NCI-H226 (cell line): ENCODE data around the gene EPB41L1.

ENCODE experiments used
- DNase-seq: peaks from one replicate; pipeline ENCODE4 v3.0.0-alpha.2; 2015

The EPB41L1 gene

DNA sequence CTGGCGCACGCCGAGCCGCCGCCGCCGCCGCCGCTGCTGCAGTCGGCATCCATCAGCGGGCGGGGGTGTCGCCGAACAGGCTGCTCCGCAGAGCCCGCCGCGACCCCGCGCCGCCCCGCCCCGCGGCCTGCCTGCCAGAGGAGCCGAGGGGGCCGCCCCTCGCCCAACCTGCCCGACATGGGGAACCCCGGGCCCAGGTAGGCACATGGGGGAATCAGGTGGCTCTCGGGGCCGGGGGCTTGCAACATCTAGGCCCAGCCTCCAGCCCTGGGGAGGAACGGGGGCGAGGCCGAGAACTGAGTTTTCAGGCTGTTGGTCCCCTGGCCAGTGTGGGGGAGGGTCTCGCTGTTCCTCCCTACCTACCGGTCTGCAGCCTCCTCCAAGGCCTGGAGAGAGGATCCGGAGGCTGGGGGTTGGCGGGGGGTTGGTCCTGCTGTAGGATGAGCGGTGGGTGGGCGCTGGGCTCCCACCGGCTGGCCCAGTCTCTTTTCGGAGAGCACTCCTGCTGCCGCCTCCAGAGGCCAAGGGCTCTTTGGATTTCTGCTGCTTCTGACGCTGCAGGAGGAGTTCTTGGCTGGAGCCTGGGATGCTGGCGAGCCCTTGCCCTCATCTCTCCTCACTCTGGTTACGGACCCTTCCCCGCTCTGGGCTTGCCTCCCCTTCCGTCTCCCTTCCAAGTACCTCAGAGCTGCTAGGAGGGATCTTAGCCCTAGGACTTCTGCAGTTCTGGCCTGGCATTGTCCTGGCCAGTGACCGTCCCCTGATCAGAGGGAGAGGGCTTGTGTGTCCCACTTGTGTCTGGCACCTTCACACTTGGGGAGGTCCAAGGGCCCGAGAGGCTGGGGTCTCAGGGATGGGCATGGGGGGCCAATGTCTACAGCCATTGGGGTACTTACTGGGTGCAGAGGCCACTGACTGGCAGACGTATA, at the start of gene EPB41L1:
EPB41L1 (plus strand) TSS at position 41 of the 929 bp plus-strand sequence. CDS start 19,038 bp downstream, outside the sequence.
- DNase-seq = no peak

DNA sequence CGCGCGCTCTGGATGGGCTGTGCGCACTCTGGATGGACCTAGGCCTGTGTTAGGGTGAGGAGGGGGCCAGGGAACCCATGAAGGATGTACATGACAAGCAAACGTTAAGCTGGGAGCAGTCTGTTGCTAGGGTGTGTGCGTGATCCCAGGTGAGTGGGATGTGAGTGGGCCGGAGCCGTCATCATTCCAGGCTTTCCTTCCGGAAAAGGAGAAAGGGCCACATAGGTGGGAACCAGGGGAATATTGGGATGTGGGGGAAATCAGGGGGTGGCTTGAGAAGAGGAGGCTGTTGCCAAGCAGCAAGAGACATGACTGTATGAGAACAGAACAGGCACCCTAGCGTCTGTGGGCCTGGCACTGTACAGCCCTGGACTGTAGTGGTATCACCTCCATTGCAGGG, 49.7 kb upstream of the EPB41L1 start:
- DNase-seq = no peak

DNA sequence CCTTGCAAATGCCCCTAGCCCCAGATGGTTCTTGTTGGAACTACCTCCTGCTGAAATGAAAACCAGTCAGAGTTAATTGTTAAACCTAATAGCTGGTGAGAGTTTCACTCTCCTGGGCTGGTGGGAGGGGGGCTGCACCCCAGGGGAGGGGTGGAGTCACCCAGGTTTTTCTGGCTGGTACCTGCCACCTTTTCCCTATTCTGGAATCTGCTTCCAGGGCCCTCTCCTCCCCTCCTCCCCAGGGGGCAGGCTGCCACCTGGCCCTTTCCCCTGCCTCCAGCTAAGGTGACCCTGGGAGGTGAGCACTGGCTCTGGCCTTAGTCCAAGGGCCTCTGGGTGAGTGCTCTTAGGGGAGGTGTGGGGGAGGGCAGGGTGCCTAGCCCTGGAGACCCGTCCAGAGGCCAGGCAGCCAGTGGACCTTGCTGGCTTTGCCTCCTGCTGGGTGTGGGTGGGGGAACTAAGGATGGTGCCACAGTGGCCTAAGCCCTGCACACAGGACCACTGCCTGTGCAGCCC, 48.8 kb upstream of the EPB41L1 start:
- no peak for DNase-seq

DNA sequence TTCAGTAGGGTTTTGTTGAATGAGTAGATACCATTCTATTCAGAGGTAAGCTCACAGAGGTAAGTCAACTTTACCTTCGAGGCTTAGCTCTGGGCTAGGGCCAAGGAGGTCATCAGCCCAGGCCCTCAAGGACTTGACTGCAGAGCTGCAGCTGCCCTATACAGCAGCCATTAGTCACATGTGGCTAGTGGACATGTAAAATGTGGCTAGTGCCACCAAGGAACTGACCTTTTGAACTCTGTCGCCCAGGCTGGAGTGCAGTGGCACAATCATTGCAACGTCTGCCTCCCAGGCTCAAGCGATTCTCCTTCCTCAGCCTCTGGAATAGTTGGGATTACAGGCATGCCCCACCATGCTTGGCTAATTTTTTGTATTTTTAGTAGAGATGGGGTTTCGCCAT, 47.9 kb upstream of the EPB41L1 start:
- DNase-seq = no peak

DNA sequence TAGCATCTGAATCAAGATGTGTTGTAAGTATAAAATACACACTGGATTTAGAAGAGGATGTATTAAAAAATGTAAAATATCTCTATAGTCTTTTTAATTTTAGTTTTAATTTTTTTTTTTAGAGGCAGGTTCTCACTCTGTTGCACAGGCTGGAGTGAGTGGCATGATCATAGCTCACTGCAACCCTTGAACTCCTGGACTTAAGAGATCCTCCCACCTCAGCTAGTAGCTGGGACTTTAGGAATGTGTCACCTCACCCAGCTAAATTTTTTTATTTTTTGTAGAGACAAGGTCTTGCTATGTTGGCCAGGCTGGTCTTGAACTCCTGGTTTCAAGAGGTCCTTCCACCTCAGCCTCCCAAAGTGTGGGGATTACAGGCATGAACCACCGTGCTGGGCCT, 46.7 kb upstream of the EPB41L1 start:
- DNase-seq = no peak

DNA sequence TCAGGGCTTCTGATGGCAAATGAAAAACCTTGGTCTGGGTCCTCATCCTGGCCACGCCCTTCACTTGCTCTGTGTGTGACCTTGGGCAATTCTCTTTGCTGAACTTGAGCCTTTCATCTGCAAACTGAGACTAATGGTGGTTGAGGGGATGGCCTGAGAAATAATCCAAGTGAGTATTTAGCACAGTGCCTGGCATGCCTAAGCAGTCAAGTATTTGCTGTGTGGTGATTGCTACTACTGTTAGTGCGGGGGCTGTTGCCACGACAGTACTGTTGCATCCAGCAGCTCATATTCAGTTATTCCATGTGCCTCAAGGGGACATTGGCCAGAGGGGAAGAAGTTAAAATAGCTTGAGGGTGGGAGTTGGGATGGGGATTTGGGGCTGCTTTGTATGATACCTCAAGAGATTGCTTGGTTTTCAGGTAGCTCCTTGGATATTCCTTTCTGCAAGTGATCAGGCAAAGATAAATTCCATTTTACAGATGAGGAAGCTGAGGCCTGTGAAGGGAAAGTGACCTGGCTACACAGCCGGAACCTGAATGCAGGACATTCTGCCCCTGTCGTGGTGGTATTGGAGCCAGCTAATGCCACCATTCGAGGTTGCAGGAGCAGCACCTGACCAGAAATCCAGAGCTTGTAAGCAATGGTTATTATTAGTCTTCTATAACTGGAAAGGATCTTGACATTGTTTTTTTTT, 45.1 kb upstream of the EPB41L1 start:
- DNase-seq = no peak

DNA sequence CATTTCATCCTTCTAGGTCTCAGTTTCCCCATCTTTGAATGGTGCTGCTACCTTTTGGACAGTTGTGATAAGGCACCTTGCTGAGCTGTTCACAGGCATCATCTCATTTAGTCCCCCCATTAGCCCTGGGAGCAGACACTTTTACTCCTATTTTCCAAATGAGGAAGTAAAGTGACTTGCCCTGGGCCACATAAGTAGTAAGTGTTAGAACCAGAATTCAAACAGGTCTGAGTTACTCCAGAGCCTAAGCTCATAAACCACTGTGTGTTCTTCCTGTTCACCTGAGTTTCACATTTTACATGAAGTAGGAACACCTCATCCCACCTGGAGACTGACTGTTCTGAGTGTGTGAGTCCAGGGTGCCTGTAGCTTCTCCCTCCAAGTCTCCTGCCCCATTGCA, 43.5 kb upstream of the EPB41L1 start:
- DNase-seq = no peak

DNA sequence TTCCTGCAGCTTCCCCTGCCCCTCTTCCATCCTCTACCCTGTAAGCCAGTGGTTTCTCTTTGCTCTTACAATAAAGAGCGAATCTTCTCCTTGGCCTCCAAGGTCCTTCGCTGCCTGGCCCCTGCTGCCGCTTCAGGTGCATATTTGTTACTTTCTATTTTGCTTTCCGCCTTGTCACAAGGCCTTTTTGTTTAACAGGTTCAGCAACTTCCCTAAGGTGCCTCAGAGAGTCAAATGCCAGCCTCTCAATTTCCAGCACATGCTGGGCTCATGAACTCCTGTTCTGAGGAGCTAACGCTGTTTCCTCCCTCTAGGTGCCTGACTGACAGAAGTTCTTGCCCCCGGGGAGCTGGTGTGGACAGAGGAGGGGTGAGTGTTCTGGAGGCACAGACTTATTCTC, 42.4 kb upstream of the EPB41L1 start:
- DNase-seq = no peak

DNA sequence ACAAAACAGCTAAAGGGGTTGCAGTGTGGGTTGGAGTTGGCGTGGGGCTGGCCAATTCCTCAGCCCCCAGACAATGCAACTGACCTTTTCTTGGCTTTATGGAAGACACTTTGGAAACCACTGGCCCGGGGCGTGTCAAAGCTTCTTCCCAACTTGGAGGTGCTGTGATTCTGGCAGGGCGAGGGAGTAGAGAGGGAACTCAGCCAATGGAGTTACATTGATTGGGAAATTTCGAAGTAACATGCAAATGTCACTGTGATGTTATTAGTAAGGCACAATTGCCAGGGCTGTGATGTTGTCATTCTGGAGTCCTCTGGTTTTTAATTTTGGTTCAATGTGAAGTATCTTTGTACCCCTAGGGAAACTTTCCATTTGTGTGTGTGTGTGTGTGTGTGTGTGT, 41.5 kb upstream of the EPB41L1 start:
- no peak for DNase-seq

DNA sequence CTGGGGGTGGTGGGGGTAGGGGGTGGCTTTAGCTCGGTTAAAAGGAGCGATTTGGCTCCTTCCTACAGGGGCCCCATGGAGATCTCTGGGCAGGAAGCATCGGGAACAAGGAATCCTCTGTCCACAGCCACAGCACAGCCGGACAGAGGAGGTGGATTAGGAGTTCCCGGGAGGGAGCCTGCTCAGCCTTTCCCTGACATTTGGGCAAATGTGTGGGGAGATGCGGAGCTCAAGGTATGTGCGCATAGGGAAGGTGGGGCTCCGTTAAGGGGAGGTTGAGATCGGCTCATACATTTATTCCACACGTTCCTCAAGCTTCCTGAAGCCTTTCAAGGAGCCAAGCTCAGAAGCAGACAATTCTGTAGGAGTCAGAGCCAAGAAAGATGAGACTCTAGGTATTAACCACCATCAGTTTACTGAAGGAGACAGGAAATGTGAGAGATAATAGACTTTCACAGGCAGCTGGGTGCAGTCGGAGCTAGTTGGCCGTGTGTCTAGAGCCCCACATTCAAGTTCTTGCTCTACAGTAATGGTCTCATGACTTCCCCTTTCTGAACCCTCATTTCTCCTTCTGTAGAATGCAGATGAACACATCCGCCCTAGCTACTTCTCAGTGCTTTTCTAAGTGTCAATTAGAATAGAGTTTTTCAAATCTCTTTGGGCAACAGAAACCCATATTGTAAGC, 40.8 kb upstream of the EPB41L1 start:
- no peak for DNase-seq

DNA sequence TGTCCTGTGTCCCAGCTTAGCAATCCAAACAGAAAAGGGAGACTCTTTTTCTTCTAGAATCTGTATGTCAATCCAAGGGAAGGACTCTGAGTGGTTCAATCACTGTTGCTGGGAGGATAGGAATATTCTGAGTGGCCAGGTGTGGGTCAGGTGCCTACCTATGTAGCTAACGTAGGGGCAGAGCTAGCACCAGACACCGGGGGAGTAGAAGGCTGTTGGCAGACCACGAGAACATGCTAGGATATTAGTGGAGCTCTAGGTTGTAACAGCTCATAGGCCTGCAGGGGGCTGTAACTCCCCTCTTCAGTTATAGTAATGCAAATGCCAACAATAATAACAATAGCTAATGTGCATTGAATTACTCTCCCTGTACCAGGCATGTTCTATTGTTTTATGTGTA, 39.8 kb upstream of the EPB41L1 start:
- DNase-seq = no peak

DNA sequence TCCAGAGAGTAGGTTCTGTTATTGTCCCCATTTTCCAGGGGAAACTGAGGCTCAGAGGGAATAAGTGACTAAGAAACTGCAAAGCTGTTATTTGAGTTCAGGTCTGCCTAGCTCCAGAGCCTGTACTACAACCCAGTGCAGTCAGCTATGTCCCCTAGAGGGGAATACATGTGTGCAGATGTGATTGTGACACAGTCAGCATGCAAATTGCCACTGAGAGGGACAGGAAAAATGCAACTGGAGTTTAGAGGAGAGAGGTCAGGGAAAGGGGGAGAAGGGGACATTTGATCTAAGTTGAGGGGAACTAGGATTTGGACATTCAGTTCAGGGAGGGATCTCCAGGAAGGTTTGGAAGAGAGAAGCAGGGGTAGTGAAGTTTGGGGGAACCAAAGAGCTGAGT, 38.6 kb upstream of the EPB41L1 start:
- no peak for DNase-seq

DNA sequence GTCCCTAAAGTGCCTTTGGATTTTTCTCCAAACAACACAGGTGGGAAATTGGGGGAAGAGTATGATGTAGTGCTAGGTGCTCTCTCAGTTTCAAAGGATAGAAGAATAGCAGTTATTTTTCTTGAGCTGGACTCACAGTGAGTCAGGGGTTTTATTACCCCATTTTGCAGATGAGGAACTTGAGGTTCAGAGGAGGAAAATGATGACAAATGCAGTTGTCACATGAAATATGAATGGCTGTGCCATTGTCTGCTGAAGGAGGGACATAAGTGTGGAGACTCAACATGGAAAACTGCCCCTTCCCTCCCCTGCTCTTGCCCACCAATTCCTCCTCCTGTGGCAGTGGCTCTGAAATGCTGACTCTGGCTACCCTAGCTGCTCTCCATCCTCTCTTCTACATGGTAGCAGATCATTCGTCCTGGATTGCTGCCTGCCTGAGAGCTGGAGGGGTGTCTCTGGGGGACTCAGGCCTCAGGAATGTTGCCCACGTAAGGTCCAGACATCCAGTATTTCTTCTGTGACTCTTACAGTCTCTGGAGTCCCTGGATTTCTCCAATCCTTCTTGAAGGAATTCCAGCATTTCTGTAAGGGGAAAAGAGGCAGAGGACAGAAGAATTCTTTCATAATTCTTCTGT, 37.6 kb upstream of the EPB41L1 start:
- DNase-seq = peak; percentile 76

DNA sequence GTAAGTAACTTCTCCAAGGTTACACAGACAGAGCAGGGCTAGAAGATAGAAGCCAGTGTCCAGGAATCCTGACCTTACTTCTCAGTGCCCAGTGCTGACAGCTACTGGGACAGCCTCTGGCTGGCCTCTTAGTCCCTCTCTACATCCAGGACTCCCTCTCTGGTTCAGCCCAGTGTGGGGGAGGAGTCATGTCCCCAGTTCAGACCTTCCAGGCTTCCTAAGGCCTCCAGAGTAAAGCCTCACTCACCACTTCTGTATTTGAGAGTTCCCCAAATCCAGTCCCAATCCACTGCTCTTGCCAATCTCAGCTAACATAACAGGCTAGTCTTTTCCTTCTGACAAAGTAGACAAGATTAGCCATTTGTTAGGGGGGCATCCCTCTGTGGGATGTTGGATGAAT, 36.9 kb upstream of the EPB41L1 start:
- no peak for DNase-seq

DNA sequence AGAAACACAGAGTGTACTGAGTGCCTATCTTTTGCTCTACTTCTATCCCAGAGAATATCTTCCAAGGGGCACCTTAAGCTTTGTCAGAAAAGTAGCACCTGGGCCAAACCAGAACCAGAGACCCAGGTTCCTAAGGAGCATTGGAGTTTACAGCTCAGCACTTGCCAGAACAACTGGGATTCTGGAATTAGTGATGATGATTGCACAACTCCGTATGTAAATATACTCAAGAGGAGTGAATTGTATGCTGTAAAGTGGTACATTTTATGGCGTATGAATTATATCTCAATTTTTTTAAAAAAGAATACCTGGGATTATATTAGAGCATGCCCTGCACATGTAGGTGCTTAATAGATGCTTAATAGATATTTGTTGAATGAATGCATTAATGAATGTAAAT, 36.2 kb upstream of the EPB41L1 start:
- DNase-seq = no peak

DNA sequence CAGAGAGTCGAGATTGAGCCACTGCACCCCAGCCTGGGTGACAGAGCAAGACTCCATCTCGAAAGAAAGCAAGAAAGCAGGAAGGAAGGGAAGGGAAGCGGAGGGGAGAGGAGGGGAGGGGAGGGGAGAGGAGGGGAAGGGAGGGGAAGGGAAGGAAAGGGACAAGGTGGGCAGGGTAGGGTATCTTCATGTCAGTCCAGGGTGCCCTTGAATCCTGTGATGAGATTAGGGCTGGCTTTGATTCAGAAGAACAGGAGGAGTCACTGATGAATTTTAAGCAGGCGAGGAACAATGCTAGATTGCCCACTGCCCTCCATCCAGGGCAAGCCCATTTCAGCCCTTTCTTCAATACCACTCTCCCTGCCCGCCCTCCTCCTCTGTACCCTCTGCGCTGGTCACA, 35.0 kb upstream of the EPB41L1 start:
- DNase-seq = no peak

DNA sequence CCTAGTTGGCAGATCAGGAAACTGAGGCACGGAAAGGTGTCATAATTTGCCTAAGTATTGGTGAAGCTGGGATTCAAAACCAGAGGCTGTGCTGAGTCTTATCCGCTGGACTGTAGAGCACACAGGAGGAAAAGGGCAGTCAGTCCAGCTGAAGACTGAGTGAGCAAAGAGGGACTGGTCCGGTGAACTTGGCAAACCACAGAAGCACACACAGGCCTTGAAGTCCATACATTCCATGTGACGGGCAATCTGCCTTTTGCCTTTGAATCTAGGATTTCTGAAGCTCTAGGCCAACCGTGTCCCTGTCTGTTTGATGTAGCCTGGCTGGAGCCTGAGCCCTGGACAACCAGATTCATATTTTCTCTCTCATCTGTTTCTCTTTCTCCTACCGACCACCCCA, 34.3 kb upstream of the EPB41L1 start:
- no peak for DNase-seq

DNA sequence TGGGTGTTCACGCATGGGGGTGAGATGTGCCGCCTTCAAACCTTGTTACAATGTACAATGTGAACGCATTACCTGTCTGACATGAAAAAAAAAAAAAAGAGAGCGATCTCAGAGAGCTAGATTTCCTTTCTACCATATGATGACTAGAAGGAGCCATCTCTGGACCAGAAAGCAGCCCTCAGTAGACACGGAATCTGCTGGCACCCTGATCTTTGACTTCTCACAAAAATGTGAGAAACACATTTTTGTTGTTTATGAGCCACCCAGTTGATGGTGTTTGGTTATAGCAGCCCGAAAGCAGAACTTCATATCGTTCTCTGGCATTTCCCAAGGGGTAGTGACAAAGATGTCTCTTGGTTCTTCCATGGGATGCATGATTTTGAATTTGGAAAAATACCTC, 33.5 kb upstream of the EPB41L1 start:
- DNase-seq = no peak

DNA sequence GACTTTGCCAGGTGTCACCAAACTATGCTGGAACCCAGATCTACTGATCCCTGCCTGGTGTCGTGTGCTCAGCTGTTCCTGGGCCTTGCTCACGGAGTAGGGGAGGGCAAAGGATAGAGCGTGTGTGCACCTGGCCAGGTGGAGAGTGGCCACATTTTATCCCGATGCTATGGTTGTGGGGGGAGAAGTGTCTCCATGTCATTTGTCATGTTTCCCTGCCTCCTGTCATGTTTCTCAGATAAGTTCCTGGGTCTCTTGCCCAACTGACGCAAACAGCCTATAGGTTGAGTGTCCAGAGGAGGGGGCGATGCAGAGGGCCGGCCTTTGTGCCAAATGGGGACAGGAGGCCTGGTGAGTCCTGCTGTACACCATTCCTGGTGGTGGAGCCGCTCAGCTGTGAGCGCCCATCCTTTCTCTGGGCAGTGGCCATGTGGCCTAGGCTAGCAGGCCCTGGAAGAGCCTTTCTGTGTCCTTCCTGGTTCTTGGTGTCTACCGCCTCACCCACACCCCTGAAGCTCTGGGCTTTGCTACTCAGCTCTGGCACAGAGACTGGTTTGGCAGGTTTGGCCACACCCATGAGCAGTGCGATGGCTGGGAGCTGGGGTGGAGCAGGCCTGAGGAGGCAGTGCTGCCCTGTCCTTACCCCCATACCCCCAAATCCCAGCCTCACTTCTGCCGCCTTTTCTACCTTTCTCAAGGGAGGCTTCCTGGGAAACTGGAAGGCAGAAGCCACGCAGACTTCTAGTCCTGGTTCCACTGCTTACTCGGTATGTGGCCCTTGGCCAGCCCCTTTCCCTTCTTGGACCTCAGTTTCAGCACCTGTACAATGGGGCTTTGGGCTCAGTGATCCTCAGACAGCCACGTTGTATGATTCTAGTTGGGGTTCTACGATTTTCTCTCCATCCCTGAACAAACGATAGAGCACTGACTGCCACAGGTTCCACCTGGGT, 32.3 kb upstream of the EPB41L1 start:
- no peak for DNase-seq

DNA sequence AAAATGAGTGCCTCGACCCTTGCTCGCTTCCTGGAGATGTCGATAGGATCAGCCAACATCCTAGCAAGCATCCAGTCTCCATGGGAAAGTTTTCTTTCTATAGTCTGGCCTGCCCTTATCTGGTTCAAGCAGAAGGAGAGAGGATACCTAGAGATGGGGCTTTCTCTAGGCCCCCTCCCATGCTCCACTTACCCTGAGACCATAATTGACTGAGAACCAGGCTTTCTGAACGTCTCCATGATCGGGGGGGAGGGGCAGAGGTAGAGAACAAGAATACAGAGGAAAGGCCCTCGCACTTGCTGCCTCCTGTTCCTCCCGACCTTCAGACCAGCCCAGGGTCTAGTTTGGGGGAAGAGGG, 31.6 kb upstream of the EPB41L1 start:
- DNase-seq = no peak

DNA sequence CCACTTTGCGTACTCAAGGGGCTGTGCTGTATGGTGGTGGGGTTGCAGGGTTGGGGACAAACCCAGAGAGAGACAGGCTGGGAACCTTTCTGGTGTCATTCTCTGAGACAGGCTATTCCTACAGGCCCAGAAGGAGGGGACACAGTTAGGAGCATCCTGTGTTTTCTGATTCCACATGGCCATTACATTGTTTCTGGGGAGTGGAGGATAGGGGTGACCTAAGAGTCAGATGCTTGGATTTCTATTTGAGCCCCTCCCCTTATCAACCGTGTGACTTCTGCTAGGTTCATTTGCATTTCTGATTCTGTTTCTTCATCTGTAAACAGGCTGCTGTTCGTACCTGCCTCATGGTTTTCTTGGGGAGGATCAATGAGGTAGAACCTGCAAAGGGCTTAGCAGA, 29.4 kb upstream of the EPB41L1 start:
- DNase-seq = no peak
